Ramos (cell line): ENCODE data around the gene IGFBP2.

Source experiments
- in situ Hi-C: fragments of 300-500 bp; cut with MboI; formaldehyde crosslinking; loops from one replicate; pipeline ENCODE4 v1.14.3; 2022; ENCODE audit warnings: low sequenced_read_pairs; ENCODE audit not compliant: unreplicated experiment

The IGFBP2 gene

DNA sequence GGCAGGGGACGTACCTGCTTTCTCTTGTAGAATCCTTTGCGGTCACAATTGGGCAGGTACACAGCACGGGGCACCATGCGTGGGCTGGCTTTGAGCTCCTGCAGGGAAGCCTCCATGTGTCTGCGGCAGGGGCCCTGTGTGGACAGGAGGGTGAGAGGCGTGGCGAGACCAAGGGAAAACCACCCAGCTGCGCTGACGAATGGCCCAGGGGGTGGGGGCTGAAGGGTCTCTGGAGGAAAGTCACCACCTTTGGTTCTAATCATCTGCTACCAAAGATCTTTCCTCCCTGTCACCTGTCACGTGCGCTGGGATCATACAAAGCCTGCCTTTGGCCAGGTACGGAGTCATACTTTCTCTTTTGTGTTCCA is 44.9 kb downstream of the IGFBP2 start:
- in situ Hi-C loops: loop anchor here (25.0 kb wide), 1 partner anchor 834 kb away; no protein-coding TSS in a partner anchor

DNA sequence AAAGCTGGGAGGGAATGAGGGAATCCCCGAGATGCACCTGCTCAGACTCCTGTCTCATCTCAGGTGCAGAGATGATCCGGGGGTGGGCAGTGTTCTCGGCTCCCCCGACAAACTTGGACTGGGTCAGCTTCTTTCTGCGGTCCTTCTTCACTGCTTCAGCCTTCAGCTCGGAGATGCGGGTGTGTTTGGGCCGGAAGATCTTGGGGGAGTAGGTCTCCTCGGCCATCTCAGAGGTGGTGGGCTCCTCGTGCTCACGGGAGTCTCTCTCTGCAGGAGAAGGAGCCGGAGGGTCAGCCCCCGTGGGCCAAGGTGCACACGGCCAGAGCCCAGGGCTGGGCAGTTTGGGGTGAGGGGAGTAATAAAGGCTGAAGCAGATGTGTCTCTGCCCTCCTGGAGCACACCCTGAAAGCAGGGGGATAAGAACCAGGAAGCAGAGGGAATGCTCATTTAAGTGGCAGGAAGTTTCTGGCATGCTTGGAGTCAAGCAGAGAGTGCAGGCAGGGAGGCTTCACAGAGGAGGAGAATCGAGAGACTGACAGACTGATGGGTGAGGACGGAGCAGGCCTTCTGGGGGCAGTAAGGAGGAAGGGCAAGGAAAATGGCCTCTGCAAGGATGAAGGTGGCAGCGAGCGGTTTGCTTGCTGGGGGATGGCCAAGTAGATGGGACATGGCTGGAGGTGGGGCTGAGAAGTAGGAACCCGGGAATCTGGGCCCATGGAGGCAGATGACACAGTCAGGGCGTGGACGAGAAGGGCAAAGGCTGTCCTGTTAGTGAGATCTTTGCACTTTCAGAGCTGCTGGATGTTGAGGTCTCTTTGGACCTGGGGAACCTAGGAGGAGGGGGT is 45.8 kb downstream of the IGFBP2 start:
- in situ Hi-C loops: loop anchor here (25.0 kb wide), 1 partner anchor 833 kb away; no protein-coding TSS in a partner anchor

DNA sequence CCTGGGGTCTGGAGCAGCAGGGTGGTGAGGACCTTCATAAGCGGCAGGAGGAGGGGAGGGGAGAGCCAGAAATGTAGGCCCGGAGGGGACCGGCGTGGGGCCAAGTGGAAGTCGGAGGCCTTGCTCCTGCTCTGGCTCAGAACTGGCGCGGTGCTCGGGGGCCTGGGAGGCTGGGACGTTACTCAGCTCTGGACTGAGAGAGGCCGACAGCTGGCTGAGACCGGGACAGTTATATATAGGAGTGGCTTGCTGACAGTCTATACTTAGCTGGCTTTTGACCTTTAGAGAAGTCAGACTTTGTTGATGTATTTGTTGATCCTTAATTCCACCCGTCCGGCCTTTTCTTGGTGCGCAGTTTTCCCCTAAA is 46.4 kb downstream of the IGFBP2 start:
- in situ Hi-C loops: loop anchor here (10.0 to 25.0 kb wide), 2 partner anchors 833 to 1035 kb away; no protein-coding TSS in a partner anchor

DNA sequence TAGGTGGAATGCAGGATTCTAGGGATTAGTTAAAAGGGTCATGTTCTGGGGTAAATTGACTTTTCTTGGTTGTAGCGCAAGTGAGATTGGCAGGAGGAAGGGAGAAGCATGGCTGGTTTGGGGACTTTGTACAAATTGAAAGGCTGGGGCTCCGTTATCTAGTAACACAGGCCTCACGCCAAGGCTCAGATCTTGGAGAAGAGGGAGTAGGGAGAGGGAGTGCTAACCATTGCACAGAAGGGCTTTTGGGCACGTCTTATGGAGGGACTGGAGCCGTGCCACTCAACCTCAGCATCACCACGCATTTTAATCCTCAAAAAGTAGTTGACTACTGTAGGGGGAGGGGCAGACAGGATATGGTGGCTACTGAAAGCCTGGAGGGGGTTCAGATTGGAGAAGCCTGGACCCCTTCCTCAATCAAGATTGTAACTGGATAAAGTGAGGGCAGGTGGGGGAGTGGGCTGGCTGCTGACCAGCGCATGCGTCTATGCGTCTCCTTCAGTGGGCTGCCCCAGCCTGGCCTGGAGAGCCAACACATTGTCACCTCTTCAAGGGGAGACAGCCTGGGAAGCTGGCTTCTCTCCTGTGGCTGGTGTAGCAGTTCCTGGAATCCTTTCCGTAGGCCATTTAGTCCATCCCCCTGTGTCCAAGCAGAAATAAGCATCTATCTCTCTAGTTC is 47.9 kb downstream of the IGFBP2 start:
- in situ Hi-C loops: loop anchor here (10.0 to 25.0 kb wide), 2 partner anchors 831 to 1034 kb away; no protein-coding TSS in a partner anchor

DNA sequence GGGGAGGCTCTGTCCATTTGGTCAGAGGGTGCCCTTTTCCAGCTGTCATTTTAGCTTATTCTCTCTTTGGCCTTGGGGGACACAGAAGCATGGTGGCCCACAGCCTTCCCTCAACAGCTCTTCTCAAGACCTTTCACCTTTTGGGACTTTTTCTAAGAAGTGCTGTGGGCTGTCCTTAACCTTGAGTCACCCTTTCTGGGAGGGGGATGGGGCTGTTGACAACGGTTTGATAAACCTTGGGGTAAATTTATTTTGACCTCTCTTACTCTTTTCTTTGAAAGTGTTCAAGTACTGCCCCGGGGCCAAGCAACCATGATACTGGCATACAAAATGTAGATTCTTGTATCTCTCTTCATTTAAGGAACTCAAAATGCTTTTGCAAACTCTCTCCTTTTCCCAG is 48.5 kb downstream of the IGFBP2 start:
- in situ Hi-C loops: loop anchor here (10.0 to 25.0 kb wide), 2 partner anchors 831 to 1033 kb away; no protein-coding TSS in a partner anchor

DNA sequence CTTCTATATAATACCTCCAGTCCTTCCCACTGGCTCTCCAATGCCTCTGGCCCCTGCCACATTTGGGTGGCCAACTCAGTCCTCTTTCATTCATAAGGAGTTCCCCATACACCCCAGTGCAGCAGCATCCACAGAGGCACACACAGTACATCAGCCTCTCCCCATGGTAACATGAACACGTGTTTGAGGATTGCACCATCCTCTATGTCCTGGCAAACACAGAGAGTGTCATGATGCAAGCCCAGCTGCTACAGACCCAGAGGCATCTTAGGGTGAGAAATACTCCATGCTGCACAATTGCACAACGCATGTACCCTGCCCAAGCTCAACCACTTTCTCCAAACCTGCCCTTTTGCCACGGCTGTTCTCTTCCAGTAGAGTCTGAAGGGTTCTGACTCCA is 50.6 kb downstream of the IGFBP2 start:
- in situ Hi-C loops: loop anchor here (10.0 to 25.0 kb wide), 2 partner anchors 828 to 1031 kb away; no protein-coding TSS in a partner anchor

DNA sequence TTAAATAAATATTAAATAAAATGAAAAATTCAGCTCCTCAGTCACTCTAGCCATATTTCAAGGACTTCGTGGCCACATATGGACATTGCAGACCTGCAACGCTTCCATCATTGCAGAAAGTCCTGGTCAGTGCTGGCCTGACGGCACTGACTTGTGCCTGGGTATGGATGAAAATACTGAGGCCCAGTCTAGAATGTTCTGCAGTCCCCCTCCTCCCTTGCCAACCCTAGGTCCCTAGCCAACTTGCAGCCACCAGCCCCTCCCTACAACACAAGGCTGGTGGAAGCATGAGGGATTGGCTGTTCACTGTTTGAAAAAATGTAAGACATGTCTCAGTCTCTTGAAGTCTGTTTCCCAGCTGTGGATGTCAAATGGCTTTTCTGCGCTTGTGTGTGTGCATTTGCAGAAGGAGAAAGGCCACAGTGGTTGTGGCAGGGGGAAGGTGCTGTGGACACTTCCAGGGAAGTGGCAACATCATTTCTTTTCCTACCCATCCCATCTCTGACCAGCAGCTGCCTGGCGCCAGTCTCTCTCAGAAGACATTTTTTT is 52.2 kb downstream of the IGFBP2 start:
- in situ Hi-C loops: loop anchor here (10.0 to 25.0 kb wide), 2 partner anchors 827 to 1029 kb away; no protein-coding TSS in a partner anchor

DNA sequence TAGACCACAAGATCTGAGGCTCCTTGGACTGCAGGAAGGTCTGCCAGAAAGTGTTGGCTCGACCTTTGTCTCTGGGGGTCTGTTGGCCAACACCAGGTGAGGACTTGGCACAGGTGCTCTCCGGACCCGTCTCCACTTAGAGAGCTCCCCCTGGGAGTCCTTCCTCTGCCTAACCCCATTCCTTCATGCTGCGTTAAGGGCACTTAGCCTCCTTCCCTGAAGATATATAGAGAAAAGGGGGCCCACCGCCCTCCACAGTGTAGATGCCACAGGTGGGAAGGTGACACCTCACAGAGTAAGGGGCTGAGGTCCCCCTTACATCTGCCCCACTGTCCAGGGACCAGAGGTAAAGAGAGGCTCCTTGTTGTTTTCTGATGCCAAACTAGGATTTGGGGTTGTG is 53.9 kb downstream of the IGFBP2 start:
- in situ Hi-C loops: loop anchor here (10.0 to 25.0 kb wide), 2 partner anchors 825 to 1028 kb away; no protein-coding TSS in a partner anchor

DNA sequence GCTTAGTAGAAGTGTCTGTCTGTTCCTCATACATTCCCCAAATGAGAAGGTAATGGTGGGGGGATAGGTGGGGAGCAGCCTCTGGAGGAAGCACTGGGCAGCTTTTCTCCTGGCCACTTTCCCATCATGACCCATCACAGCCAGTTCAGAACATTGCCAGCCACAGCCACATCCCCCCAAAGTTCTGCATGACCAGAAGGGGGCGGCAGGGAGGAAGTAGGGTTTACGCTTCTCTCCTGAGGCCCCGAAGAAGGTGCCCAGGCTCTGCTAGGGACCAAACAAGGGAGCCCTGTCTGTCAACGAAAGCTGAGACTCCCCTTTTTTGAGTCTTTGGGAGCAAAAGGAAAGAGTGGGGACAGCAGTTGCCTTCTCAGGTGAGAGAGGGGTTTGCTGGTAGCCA is 54.4 kb downstream of the IGFBP2 start:
- in situ Hi-C loops: loop anchor here (10.0 to 25.0 kb wide), 2 partner anchors 825 to 1027 kb away; no protein-coding TSS in a partner anchor

DNA sequence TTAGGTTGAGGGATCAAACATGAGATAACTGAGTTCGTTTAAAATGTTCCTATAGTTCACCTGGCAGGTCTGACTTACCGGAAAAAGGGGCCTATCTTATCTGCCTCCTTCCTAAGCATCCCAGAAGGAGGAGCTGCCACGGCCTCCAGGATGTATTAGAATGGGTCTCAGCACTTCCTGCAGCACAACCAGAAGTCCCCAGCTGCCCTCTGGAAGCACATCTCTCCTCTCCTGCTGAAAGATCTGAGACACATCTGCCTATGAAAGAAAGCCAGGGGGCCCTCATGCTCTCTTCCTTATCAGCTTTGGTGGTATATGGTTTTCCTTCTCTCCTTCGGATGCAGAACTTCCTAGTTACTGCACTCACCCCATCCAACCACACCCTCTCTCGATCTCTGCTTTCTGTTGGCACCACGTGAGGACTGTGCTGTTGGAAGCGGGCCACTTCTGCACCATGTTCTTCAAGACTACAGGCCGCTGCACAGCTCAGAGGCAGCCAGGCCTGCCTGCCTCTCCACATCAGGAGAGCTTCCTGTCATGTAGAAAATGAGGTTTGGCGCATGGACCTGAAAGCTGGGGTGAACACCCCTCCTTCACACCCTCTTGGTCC is 55.6 kb downstream of the IGFBP2 start:
- in situ Hi-C loops: loop anchor here (10.0 to 25.0 kb wide), 2 partner anchors 823 to 1026 kb away; no protein-coding TSS in a partner anchor

DNA sequence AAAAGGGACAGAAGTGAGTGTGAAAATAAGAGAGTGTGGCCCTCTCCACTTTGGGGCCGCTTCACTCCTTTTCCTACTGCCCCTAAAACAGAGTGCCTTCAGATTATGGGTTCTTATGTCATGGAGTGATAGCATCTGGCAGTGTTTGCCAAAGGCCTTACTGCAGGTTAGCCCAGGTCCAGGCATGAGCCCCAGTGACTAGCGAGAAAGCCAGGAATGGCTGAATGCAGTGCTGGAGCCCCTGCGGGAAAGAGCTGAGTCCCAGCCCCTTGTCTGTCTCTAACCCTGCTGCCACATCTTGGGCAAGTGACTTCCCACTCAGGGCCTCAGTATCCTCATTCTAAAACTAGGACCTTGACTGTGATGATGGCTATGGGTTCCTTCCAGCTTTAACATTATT is 56.2 kb downstream of the IGFBP2 start:
- in situ Hi-C loops: loop anchor here (10.0 to 25.0 kb wide), 2 partner anchors 823 to 1025 kb away; no protein-coding TSS in a partner anchor

DNA sequence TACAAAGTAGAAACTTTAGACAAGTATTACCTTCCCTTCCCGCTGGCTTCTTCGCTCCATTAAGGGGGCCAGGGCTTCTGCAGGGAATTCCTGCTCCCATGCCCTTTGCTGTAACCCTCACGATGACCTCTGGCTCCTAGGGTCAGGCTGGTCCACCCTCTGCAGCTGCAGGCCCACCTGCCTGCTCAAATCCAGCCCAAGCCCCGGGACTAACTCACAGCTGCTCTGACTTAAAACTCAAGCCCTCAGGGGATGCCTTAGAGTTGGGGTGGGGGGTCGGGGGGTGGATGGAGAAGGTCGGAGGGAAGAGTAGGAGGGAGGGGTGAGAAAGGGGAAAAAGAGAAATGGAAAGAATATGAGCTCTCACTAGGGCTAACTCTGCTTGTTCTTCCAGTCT is 57.2 kb downstream of the IGFBP2 start:
- in situ Hi-C loops: loop anchor here (25.0 kb wide), 1 partner anchor 822 kb away; no protein-coding TSS in a partner anchor

DNA sequence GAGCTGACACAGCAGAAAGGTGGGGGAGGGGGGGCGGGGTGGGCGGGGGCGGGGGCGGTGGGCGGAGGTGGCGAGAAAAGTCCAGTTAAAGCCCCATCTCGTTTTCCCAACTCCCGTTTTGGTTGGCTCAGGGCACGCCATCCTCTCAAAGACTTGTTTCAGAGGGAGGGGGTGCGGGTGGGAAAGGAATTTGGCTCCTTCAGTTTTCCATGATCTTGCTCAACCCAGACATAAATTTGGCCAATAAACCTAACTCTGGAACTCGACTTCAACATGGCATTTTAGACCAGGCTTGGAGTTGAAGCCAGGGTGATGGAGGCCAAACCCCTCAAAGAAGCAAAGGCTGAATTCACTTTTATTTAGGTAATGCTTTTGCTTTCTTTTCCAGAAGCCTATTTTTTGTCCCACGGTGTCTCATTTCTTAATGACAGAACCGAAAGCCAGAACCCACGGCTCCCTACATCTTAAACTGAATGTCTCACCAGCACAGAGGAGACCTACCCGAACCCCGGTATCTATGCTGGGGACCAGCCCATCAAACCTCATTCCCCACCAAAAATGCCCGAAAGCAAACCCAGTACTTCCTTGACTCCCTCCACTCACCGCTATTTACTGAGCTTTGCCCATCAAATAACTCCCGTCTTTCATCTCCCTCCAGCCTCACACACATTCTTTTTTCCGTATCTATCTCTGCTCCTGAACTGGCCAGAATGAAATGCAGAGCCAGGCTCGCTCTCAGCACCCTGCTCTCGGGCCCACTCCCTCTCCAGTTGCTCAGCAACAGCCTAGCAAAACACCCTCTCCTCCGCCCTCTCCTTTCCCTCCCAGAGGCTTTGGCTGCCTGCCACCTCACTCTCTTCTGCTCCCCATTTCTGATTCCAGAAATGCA is 57.9 kb downstream of the IGFBP2 start:
- in situ Hi-C loops: loop anchor here (25.0 kb wide), 1 partner anchor 821 kb away; no protein-coding TSS in a partner anchor

DNA sequence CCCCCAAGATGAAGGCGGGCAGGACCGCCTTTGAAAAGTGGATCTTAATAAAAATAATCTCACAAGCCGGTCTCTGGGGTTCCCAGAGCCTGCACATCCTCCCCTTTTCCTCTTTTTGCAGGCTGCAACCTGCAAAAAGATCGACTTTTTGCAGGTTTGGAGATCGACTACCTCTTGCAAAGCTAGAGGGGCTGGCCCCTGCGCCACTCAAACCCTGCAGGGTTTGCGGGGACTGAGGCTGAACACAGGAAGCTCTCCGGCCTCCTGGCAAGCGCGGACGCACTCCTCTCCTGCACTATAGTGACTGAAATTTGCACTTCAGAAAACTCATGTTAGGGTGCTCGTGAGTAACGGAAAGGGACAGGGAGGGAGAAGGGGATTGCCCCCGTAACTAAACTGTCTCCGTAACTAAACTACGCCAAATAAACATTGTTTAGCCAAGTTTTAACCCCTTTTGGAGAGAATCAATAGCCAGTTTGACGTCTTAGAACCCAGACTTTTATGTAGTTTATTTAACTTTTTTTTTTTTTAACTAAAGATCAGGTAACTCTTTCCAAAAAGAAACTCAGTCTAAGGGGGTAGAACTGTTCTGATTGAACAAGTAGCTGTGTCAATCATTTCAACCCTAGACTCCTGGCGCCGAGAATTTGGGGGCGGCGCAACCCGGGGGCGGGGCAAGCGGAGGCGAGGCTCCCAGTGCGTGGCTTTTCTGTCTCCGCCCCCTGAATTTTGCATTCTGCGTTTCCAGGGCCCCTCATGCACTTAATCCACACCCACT is 59.6 kb downstream of the IGFBP2 start:
- in situ Hi-C loops: loop anchor here (25.0 kb wide), 1 partner anchor 819 kb away; no protein-coding TSS in a partner anchor

DNA sequence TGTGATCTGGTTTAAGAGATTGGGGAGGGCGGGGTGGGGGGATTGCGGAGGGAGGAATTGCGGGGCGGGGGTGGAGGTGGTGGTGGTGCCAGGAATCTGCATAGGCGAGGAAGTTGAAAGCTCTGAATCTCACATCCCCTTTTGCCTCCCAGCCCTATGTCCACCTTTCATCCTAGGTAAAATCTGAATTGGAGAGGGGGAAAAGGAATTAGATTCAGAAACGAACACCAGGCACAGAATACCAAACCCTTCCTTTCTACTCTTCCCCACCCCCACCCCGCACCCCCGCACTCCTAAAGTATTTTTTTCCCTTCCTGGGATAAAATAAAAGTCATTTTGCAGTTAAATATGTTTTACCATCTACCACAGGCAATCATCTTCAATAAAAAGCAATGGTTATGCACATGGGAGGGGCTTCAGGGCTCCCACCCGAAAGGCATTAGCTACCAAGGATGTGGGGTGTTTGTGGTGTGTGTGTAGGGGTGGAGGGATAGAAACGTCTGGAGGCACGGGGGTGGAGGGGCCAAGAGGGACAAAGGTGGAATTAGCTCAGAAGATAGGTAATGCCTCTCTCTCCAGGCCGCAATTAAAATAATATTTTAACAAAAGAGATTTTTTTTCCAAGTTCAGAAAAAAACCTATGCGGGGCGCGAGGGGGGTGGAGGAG is 60.3 kb downstream of the IGFBP2 start:
- in situ Hi-C loops: loop anchor here (25.0 kb wide), 1 partner anchor 819 kb away; no protein-coding TSS in a partner anchor

DNA sequence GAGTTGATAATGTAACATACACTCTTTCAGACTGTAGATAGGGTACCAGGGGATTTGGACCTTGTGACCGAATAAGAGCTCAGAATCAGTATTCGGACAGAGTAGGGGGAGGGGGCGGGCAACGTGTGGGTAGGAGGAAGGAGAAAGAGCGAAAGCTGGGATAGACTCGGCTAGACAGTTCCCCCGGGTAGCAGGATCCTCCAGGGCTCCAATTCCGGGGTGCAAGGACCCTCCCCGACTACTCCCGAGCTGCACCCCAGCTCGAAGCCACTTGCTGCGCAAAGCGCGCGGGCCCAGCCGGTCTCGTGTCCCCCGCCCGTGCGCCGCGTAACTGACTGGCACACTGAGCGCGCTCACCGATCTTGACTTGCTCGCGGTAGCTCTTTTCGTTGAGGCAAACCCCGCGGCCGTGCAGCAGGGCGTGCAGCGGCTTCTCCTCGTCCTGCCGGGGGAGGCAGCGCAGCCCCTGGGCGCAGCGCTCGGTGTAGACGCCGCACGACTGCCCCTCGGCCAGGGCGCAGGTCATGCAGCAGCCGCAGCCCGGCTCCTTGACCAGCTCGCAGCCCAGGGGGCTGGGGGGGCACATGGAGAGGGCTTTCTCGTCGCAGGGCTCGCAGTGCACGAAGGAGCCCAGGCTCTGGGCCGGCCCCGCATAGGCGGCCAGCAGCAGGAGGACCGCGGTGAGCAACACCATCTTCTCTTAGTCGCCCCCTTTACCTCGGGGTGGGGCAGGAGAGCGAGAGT is 61.0 kb downstream of the IGFBP2 start:
- in situ Hi-C loops: loop anchor here (25.0 kb wide), 1 partner anchor 818 kb away; no protein-coding TSS in a partner anchor

DNA sequence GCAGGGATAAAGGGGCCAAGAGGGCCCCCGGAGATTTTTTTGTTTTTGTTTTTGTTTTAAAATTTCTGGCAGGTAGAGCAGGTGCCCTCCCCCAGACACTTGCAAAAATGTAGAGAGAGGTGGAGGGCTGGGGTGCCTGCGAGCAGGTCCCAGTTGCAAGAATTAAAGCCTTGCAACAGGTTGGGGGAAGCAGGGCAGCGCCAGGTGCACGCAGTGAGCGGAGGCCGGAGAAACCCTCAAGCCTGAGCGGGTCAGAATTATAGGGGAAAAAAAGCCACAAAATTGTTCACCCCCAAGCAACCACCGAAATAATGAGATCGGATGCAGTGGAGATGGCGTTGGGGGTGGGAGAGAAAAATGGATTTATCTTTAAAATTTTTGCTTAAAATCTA is 61.6 kb downstream of the IGFBP2 start:
- in situ Hi-C loops: loop anchor here (25.0 kb wide), 1 partner anchor 817 kb away; no protein-coding TSS in a partner anchor
